Fibroblast of mammary gland (primary cell): ENCODE measurements around the gene LYRM4.

Source experiments
- DNase-seq: peaks from one replicate; pipeline ENCODE4 v3.0.0-alpha.2; 2010; ENCODE audit warnings: low read depth
- H3K4me3 ChIP-seq: 2 replicates; pipeline ENCODE4 v1.5.1; 2011; ENCODE audit warnings: low read depth, mild to moderate bottlenecking, low read length, moderate library complexity; ENCODE audit not compliant: control insufficient read depth
- CTCF ChIP-seq: conservative IDR thresholded peaks from 2 replicates; pipeline ENCODE4 v1.5.1; 2011; ENCODE audit warnings: low read depth, low read length, inconsistent platforms; ENCODE audit not compliant: control insufficient read depth, insufficient read depth

Gene LYRM4

GRCh38 chr6:5102267-5102970 is 158.3 kb downstream of the LYRM4 start:
- TF ChIP-seq CTCF = no peak
- DNase-seq = no peak
- H3K4me3 ChIP-seq = no peak overlapping the region

- H3K4me3 ChIP-seq = no peak overlapping the region
- no peak for DNase-seq
- no peak for TF ChIP-seq CTCF
Measured at GRCh38 chr6:5100806-5101205, 159.9 kb downstream of the LYRM4 start.

GRCh38 chr6:5099537-5099936 is 161.2 kb downstream of the LYRM4 start:
- H3K4me3 ChIP-seq = no peak overlapping the region
- peak; percentile 18 for DNase-seq
- TF ChIP-seq CTCF = no peak

GRCh38 chr6:5098501-5099270 is 162.1 kb downstream of the LYRM4 start:
- TF ChIP-seq CTCF = no peak
- no peak for DNase-seq
- H3K4me3 ChIP-seq = no peak overlapping the region

GRCh38 chr6:5096482-5096881 is 164.3 kb downstream of the LYRM4 start:
- DNase-seq = no peak
- no peak for TF ChIP-seq CTCF
- H3K4me3 ChIP-seq = no peak overlapping the region

GRCh38 chr6:5095236-5095635 is 165.5 kb downstream of the LYRM4 start:
- H3K4me3 ChIP-seq = no peak overlapping the region
- no peak for TF ChIP-seq CTCF
- peak; percentile 42 for DNase-seq

GRCh38 chr6:5094327-5094726 is 166.4 kb downstream of the LYRM4 start:
- DNase-seq = peak; percentile 96
- no peak for TF ChIP-seq CTCF
- no peak overlapping the region for H3K4me3 ChIP-seq
